K562 (cell line): ENCODE data around the gene CCDC92. TPM values are rescaled to one million over a fixed set of nuclear protein-coding genes. Genes with fewer than 3 reads are reported as not detected.

Experiments used
- ARID1B ChIP-seq: fragments of 450-650 bp; IDR thresholded peaks from 2 replicates; pipeline ENCODE4 v1.6.1; 2016; ENCODE audit warnings: antibody characterized with exemption, mild to moderate bottlenecking, inconsistent platforms
- BRD4 ChIP-seq: fragments of 200-600 bp; sonication (generic); IDR thresholded peaks from 2 replicates; pipeline ENCODE4 v1.6.1; 2017; ENCODE audit warnings: inconsistent platforms
- MBD2 ChIP-seq: sonication (generic); IDR thresholded peaks from 2 replicates; pipeline ENCODE4 v1.6.1; 2016; ENCODE audit warnings: low read depth, borderline replicate concordance
- NCOA1 ChIP-seq: fragments of 450-650 bp; IDR thresholded peaks from 2 replicates; pipeline ENCODE4 v1.6.1; 2016; ENCODE audit warnings: low read depth
- NR2C1 ChIP-seq, 2 experiments: fragments of 450-650 bp; IDR thresholded peaks; 2 replicates each; pipeline ENCODE4 v1.6.1; 2017; ENCODE audit warnings: mild to moderate bottlenecking in 2 of 2, antibody characterized with exemption in 1 of 2, inconsistent platforms in 1 of 2, missing compliant biosample characterization in 1 of 2, missing genetic modification characterization in 1 of 2
- PURB ChIP-seq: sonication (generic); formaldehyde crosslinking; IDR thresholded peaks from 2 replicates; pipeline ENCODE4 v1.9.0; 2021; ENCODE audit warnings: low read depth, mild to moderate bottlenecking, missing genetic modification reagents
- RBM34 ChIP-seq: fragments of 200-400 bp; formaldehyde crosslinking; IDR thresholded peaks from 2 replicates; pipeline ENCODE4 v1.6.1; 2018; ENCODE audit warnings: low read length, borderline replicate concordance; ENCODE audit not compliant: insufficient read depth
- RUNX1 ChIP-seq: sonication (generic); IDR thresholded peaks from 2 replicates; pipeline ENCODE4 v1.6.1; 2016; ENCODE audit warnings: antibody characterized with exemption, low read depth
- SIX5 ChIP-seq, 2 experiments: IDR thresholded peaks; 2 replicates each; pipeline ENCODE4 v1.6.1; 2011; ENCODE audit warnings: low read length in 2 of 2, borderline replicate concordance in 1 of 2, low read depth in 1 of 2, mild to moderate bottlenecking in 1 of 2, moderate library complexity in 1 of 2; ENCODE audit not compliant: insufficient read depth in 1 of 2
- SMAD4 ChIP-seq: fragments of 250-450 bp; sonication (Bioruptor Pico); conservative IDR thresholded peaks from 2 replicates; pipeline ENCODE4 v1.8.0; 2021; ENCODE audit warnings: inconsistent platforms, mild to moderate bottlenecking, moderate library complexity
- ZEB2 ChIP-seq: fragments of 450-650 bp; IDR thresholded peaks from 2 replicates; pipeline ENCODE4 v1.6.1; 2016
- ZNF146 ChIP-seq: IDR thresholded peaks from one replicate; pipeline ENCODE4 v1.6.1; 2018; ENCODE audit warnings: missing compliant biosample characterization; ENCODE audit not compliant: unreplicated experiment
- ZNF347 ChIP-seq: fragments of 450-650 bp; formaldehyde crosslinking; IDR thresholded peaks from 2 replicates; pipeline ENCODE4 v1.4.0; 2020; ENCODE audit warnings: low read depth, mild to moderate bottlenecking, moderate library complexity
- polyA plus RNA-seq, 8 experiments: library from polyadenylated mRNA; depleted of rRNA in 4 of 8; stranded (reverse) in 5 of 8; unstranded in 3 of 8; fragments of >200 nt; fragmentation: Nextera tagmentation in 2 of 8; fragmentation: Illumina TruSeq in 1 of 8; extraction: Ambion mirVana in 2 of 8; extraction: Trizol in 1 of 8; gene quantifications; 2 replicates each; pipeline versions ENCODE4 v1.2.1 to v1.2.3, GENCODE V29; 2011 to 2014; ENCODE audit warnings: inconsistent platforms in 1 of 8, missing spikeins in 1 of 8
- total RNA-seq, 7 experiments: library from RNA; depleted of rRNA in 6 of 7; stranded (reverse); fragments of >200 nt in 6 of 7; fragmentation: Illumina TruSeq in 2 of 7; extraction: Trizol in 2 of 7; gene quantifications; 2 replicates each; pipeline versions ENCODE4 v1.2.1 to v1.2.3, GENCODE V29; 2011 to 2021; ENCODE audit warnings: low replicate concordance in 1 of 7
- TF ChIP-seq, protein P1 (sequence below): fragments of 200-800 bp; sonication (Bioruptor generic); IDR thresholded peaks from 2 replicates; pipeline ENCODE4 v1.6.1; 2016; ENCODE audit warnings: missing genetic modification characterization, missing compliant biosample characterization
- TF ChIP-seq, protein P2 (sequence below), 2 experiments: IDR thresholded peaks in 1 of 2; conservative IDR thresholded peaks in 1 of 2; 2 replicates each; pipeline ENCODE4 v1.6.1; 2016; ENCODE audit warnings: low read depth in 2 of 2, mild to moderate bottlenecking in 1 of 2, missing compliant biosample characterization in 1 of 2, missing genetic modification characterization in 1 of 2, moderate library complexity in 1 of 2
- TF ChIP-seq, protein P3 (sequence below): IDR thresholded peaks from 3 replicates; pipeline ENCODE4 v1.6.1; 2011; ENCODE audit warnings: borderline replicate concordance, mild to moderate bottlenecking; ENCODE audit not compliant: insufficient read length, insufficient read depth
- TF ChIP-seq, protein P4 (sequence below): sonication (generic); formaldehyde crosslinking; IDR thresholded peaks from 2 replicates; pipeline ENCODE4 v1.8.0; 2023; ENCODE audit warnings: mild to moderate bottlenecking, missing genetic modification reagents

Gene CCDC92
- total and polyA plus RNA-seq, 9 of the 15 experiments (the other 6 are each of a cell fraction or from before 2014, with no cell fraction given): 0.27 to 5.9 (median 2.1) TPM

DNA sequence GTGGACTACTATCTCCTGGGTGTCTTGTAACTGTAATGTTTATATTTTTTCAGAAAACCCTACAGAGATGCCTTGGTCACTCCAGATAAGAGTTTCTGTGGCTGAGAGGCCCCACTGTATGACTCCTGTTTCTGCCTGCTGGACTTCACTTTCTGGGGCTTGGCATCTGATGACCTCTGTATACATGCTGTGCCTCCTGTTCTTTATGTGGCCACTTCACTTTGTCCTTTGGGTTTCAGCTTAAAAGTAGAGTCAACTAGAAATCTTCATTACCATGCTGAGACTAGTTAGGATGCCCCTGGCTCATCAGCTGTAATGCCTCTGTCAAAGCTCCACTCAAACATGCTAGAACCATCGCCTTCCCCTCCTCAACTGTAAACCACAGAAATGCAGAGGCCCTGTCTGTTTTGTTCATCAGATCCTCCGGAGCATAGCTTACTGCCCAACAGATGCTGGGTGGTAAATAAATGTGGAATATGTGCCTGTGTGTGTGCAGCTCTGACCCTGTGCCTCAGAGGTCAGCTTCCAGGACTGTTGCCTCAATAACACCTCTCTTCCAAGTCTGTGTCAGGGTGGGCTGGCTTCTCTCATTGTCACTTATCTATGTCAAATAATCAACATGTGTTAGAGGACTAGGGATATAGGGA lies 25.8 kb upstream of the CCDC92 start (continued):
- TF ChIP-seq NCOA1: no peak
- peak; percentile 38 for TF ChIP-seq NR2C1 (IDR thresholded peaks at IDR 0.05)
- TF ChIP-seq NR2C1 (tag; IDR thresholded peaks at IDR 0.05): peak; percentile 30; the same call in 1 of the 2 replicates
- no peak for TF ChIP-seq ZNF347 (CRISPR knock-in tag)
- TF ChIP-seq, protein P1, sequence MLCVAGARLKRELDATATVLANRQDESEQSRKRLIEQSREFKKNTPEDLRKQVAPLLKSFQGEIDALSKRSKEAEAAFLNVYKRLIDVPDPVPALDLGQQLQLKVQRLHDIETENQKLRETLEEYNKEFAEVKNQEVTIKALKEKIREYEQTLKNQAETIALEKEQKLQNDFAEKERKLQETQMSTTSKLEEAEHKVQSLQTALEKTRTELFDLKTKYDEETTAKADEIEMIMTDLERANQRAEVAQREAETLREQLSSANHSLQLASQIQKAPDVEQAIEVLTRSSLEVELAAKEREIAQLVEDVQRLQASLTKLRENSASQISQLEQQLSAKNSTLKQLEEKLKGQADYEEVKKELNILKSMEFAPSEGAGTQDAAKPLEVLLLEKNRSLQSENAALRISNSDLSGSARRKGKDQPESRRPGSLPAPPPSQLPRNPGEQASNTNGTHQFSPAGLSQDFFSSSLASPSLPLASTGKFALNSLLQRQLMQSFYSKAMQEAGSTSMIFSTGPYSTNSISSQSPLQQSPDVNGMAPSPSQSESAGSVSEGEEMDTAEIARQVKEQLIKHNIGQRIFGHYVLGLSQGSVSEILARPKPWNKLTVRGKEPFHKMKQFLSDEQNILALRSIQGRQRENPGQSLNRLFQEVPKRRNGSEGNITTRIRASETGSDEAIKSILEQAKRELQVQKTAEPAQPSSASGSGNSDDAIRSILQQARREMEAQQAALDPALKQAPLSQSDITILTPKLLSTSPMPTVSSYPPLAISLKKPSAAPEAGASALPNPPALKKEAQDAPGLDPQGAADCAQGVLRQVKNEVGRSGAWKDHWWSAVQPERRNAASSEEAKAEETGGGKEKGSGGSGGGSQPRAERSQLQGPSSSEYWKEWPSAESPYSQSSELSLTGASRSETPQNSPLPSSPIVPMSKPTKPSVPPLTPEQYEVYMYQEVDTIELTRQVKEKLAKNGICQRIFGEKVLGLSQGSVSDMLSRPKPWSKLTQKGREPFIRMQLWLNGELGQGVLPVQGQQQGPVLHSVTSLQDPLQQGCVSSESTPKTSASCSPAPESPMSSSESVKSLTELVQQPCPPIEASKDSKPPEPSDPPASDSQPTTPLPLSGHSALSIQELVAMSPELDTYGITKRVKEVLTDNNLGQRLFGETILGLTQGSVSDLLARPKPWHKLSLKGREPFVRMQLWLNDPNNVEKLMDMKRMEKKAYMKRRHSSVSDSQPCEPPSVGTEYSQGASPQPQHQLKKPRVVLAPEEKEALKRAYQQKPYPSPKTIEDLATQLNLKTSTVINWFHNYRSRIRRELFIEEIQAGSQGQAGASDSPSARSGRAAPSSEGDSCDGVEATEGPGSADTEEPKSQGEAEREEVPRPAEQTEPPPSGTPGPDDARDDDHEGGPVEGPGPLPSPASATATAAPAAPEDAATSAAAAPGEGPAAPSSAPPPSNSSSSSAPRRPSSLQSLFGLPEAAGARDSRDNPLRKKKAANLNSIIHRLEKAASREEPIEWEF (CRISPR knock-in tag): no peak
- TF ChIP-seq, protein P2, sequence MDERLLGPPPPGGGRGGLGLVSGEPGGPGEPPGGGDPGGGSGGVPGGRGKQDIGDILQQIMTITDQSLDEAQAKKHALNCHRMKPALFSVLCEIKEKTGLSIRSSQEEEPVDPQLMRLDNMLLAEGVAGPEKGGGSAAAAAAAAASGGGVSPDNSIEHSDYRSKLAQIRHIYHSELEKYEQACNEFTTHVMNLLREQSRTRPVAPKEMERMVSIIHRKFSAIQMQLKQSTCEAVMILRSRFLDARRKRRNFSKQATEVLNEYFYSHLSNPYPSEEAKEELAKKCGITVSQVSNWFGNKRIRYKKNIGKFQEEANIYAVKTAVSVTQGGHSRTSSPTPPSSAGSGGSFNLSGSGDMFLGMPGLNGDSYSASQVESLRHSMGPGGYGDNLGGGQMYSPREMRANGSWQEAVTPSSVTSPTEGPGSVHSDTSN (CRISPR knock-in tag; IDR thresholded peaks at IDR 0.05; ENCODE audit: low read depth): no peak
- TF ChIP-seq, protein P2 (tag; conservative IDR thresholded peaks at IDR 0.05; ENCODE audit: low read depth): no peak
- no peak for TF ChIP-seq RBM34
- TF ChIP-seq MBD2: no peak
- TF ChIP-seq SIX5 (IDR thresholded peaks at IDR 0.05; ENCODE audit: borderline replicate concordance in 1 of 2, insufficient read depth in 1 of 2, low read depth in 1 of 2, low read length in 2 of 2): no peak
- TF ChIP-seq RUNX1: no peak
- TF ChIP-seq SMAD4 (CRISPR knock-in tag): peak; percentile 61; the same call in 1 of the 2 replicates
- no peak for TF ChIP-seq ZNF146
- peak; percentile 60 for TF ChIP-seq ARID1B
- no peak for TF ChIP-seq PURB (CRISPR knock-in tag)
- no peak for TF ChIP-seq ZEB2
- TF ChIP-seq, protein P3, sequence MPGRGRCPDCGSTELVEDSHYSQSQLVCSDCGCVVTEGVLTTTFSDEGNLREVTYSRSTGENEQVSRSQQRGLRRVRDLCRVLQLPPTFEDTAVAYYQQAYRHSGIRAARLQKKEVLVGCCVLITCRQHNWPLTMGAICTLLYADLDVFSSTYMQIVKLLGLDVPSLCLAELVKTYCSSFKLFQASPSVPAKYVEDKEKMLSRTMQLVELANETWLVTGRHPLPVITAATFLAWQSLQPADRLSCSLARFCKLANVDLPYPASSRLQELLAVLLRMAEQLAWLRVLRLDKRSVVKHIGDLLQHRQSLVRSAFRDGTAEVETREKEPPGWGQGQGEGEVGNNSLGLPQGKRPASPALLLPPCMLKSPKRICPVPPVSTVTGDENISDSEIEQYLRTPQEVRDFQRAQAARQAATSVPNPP: no peak
- no peak for TF ChIP-seq BRD4
- TF ChIP-seq, protein P4, sequence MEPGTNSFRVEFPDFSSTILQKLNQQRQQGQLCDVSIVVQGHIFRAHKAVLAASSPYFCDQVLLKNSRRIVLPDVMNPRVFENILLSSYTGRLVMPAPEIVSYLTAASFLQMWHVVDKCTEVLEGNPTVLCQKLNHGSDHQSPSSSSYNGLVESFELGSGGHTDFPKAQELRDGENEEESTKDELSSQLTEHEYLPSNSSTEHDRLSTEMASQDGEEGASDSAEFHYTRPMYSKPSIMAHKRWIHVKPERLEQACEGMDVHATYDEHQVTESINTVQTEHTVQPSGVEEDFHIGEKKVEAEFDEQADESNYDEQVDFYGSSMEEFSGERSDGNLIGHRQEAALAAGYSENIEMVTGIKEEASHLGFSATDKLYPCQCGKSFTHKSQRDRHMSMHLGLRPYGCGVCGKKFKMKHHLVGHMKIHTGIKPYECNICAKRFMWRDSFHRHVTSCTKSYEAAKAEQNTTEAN: no peak
